ENCODE measurements around the gene CWC27. TPM values are rescaled to one million over a fixed set of nuclear protein-coding genes. Genes with fewer than 3 reads are reported as not detected.

CWC27 gene
- polyA plus RNA-seq, 2 of the 4 experiments (the other 2 are of a cell fraction), result 24.1 to 48.5 TPM

- WGBS (ENCODE audit: missing lambda C conversion rate), result 53% methylated on average over 2 of the region's 2 CpGs
- H3K9me3 ChIP-seq, result no peaks in the 10 kb centered on the region
- no peak overlapping the region for H3K4me2 ChIP-seq
- DNase-seq (ENCODE audit: low read depth in 1 of 2, low spot score in 1 of 2) (no peak), FAIRE-seq (no peak), ATAC-seq (no peak)
- ChIA-PET POLR2A (no interaction called here), CTCF (no interaction called here)
- no peak overlapping the region for H3K4me3 ChIP-seq
- no peaks in the 10 kb centered on the region for H3K4me1 ChIP-seq
- TF ChIP-seq HOXB5 (CRISPR knock-in tag; IDR thresholded peaks at IDR 0.05) (no peak), CHD2 (IDR thresholded peaks at IDR 0.05; ENCODE audit: low read length, partially characterized antibody) (no peak), NR3C1 (IDR thresholded peaks at IDR 0.05) (no peak), HMGXB4 (CRISPR knock-in tag; IDR thresholded peaks at IDR 0.05; ENCODE audit: borderline replicate concordance) (no peak), HES2 (IDR thresholded peaks at IDR 0.05) (no peak), CTCF (IDR thresholded peaks at IDR 0.05) (no peak), TFCP2L1 (CRISPR knock-in tag; IDR thresholded peaks at IDR 0.05) (no peak), HOXA7 (CRISPR knock-in tag; IDR thresholded peaks at IDR 0.05) (no peak), E2F6 (IDR thresholded peaks at IDR 0.05; ENCODE audit: borderline replicate concordance, low read depth) (no peak)
- no peak overlapping the region for H3K27ac ChIP-seq
Observed at GRCh38 chr5:65014769-65015168, 246.0 kb downstream of the CWC27 start.

- FAIRE-seq, result no peak
- CTCF ChIA-PET, result interaction anchor here (0.6 kb wide), 1 partner anchor 17 kb away, joined by 3 read pairs; no protein-coding TSS in a partner anchor
- no peak overlapping the region for H3K4me3 ChIP-seq
- no peak for DNase-seq (ENCODE audit: low read depth in 1 of 2, low spot score in 1 of 2)
- no peaks in the 10 kb centered on the region for H3K4me1 ChIP-seq
- POLR2A ChIA-PET, result no interaction called here
- TF ChIP-seq KDM1A (IDR thresholded peaks at IDR 0.05; ENCODE audit: low read depth) (no peak), NR3C1 (IDR thresholded peaks at IDR 0.05) (no peak), RCOR1 (IDR thresholded peaks at IDR 0.05; ENCODE audit: low read depth, low read length) (no peak), HOXA7 (CRISPR knock-in tag; IDR thresholded peaks at IDR 0.05) (no peak), USF2 (IDR thresholded peaks at IDR 0.05) (no peak), NFE2L2 (conservative IDR thresholded peaks at IDR 0.05; ENCODE audit: low read length) (no peak), ESRRA (IDR thresholded peaks at IDR 0.05; ENCODE audit: borderline replicate concordance, low read length) (no peak), ZSCAN20 (CRISPR knock-in tag; IDR thresholded peaks at IDR 0.05) (no peak), PBX3 (IDR thresholded peaks at IDR 0.05) (no peak), EHMT2 (IDR thresholded peaks at IDR 0.05; ENCODE audit: low read depth) (no peak), HOXB5 (CRISPR knock-in tag; IDR thresholded peaks at IDR 0.05) (no peak), NPAS2 (CRISPR knock-in tag; IDR thresholded peaks at IDR 0.05; ENCODE audit: borderline replicate concordance) (no peak), REST (IDR thresholded peaks at IDR 0.05) (no peak)
- H3K9me3 ChIP-seq, result no peaks in the 10 kb centered on the region
- 91% methylated on average over 3 of the region's 3 CpGs for WGBS (ENCODE audit: missing lambda C conversion rate)
- no peak overlapping the region for H3K27ac ChIP-seq
- H3K4me2 ChIP-seq, result no peak overlapping the region
- no peak for ATAC-seq
Observed at GRCh38 chr5:65015767-65016166, 247.0 kb downstream of the CWC27 start.
